ENCODE results near the gene SHB. TPM values are rescaled to one million over a fixed set of nuclear protein-coding genes. Genes with fewer than 3 reads are reported as not detected.

The SHB gene
- total RNA-seq, 2 experiments from 2014 or later, result 0.41 to 1.0 TPM

GRCh38 chr9:38114905-38115304 is 45.9 kb upstream of the SHB start:
- no peaks in the 10 kb centered on the region for H4K20me1 ChIP-seq (ENCODE audit: insufficient read depth, low read length)
- CTCF ChIA-PET (ENCODE audit: unreplicated experiment), result no interaction called here
- no peak for DNase-seq (ENCODE audit: low spot score)
- H3K36me3 ChIP-seq (ENCODE audit: insufficient read depth, low read length), result no peaks in the 10 kb centered on the region
- H2AFZ ChIP-seq (ENCODE audit: low read length), result no peak overlapping the region
- POLR2A ChIA-PET, result interaction anchor here (0.7 kb wide), 1 partner anchor 144 kb away, joined by 3 read pairs; no protein-coding TSS in a partner anchor
- no peaks in the 10 kb centered on the region for H3K4me1 ChIP-seq (ENCODE audit: insufficient read depth, low read length, poor library complexity, severe bottlenecking)
- no peak overlapping the region for H3K27ac ChIP-seq (ENCODE audit: low read depth, low read length, poor library complexity, severe bottlenecking)
- H3K9me2 ChIP-seq (ENCODE audit: insufficient read depth, low read length), result no peaks in the 10 kb centered on the region
- H3K4me2 ChIP-seq (ENCODE audit: low read length), result no peak overlapping the region
- H3K79me2 ChIP-seq (ENCODE audit: insufficient read depth, low read depth, low read length), result no peaks in the 10 kb centered on the region
- TF ChIP-seq EZH2phosphoT487 (IDR thresholded peaks at IDR 0.05; ENCODE audit: borderline replicate concordance, low read depth, low read length), result no peak
- TF ChIP-seq CTCF (conservative IDR thresholded peaks at IDR 0.05; ENCODE audit: low read length), result no peak
- no TSS peak for BruUV-seq (replicated peaks)
- H3K9me3 ChIP-seq (ENCODE audit: low read length), result no peaks in the 10 kb centered on the region
- intact Hi-C loops (cut with micrococcal nuclease; ENCODE audit: unreplicated experiment), result loop anchor here (2.0 kb wide), 1 partner anchor 26 kb away; no protein-coding TSS in a partner anchor
- H3K4me3 ChIP-seq (ENCODE audit: low read depth, low read length, poor library complexity, severe bottlenecking), result no peak overlapping the region

DNA sequence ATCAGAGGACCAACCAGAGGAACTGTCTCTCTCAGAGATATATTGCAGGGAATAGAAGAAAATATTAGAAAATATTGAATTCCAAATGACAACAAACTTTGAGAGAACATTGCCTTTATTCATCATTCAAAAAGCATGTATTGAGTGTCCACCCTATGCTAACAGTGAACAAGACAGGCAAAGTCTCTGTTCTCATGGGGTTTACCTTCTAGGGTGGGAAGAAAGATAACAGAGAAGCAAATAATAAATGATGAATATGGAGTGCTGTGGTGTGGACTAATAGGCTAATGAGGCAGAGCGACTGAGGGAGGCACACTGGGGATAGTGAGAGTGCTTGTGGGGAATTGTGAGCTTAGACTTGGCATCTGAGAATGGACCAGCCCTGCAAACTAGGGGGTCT is 43.4 kb upstream of the SHB start:
- TF ChIP-seq CTCF (conservative IDR thresholded peaks at IDR 0.05; ENCODE audit: low read length) (no peak), EZH2phosphoT487 (IDR thresholded peaks at IDR 0.05; ENCODE audit: borderline replicate concordance, low read depth, low read length) (no peak)
- no peak for DNase-seq (ENCODE audit: low spot score)
- no peaks in the 10 kb centered on the region for H3K4me1 ChIP-seq (ENCODE audit: insufficient read depth, low read length, poor library complexity, severe bottlenecking)
- no peaks in the 10 kb centered on the region for H4K20me1 ChIP-seq (ENCODE audit: insufficient read depth, low read length)
- no peak overlapping the region for H3K4me3 ChIP-seq (ENCODE audit: low read depth, low read length, poor library complexity, severe bottlenecking)
- intact Hi-C loops (cut with micrococcal nuclease; ENCODE audit: unreplicated experiment), result no loop called here
- no peaks in the 10 kb centered on the region for H3K36me3 ChIP-seq (ENCODE audit: insufficient read depth, low read length)
- H2AFZ ChIP-seq (ENCODE audit: low read length), result no peak overlapping the region
- ChIA-PET POLR2A (interaction anchor here (1.6 kb wide), 1 partner anchor 9 kb away, joined by 5 read pairs; no protein-coding TSS in a partner anchor), CTCF (ENCODE audit: unreplicated experiment) (no interaction called here)
- BruUV-seq (replicated peaks), result no TSS peak
- H3K9me3 ChIP-seq (ENCODE audit: low read length), result no peaks in the 10 kb centered on the region
- no peak overlapping the region for H3K27ac ChIP-seq (ENCODE audit: low read depth, low read length, poor library complexity, severe bottlenecking)
- H3K9me2 ChIP-seq (ENCODE audit: insufficient read depth, low read length), result no peaks in the 10 kb centered on the region
- H3K79me2 ChIP-seq (ENCODE audit: insufficient read depth, low read depth, low read length), result no peaks in the 10 kb centered on the region
- no peak overlapping the region for H3K4me2 ChIP-seq (ENCODE audit: low read length)

DNA sequence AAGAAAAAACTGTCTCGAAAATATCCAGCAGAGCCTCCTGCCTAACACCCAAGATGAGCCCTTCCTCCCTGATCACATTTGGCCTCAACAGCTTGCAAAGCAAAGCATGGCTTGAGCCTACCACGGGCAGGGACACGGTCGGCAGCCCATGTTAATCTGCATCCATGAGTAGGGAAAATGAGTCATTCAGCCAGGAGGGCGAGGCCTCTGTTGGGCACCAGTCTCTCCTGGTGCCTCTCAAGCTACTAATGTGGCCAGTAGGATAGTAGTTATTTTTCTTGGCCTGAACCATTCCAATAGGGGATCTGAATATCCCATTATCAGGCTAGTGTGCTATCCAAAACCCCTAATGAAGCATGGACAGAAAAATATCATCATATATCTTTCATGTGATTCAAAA is 43.0 kb upstream of the SHB start:
- no peaks in the 10 kb centered on the region for H4K20me1 ChIP-seq (ENCODE audit: insufficient read depth, low read length)
- H3K9me2 ChIP-seq (ENCODE audit: insufficient read depth, low read length), result no peaks in the 10 kb centered on the region
- CTCF ChIA-PET (ENCODE audit: unreplicated experiment), result no interaction called here
- no peak overlapping the region for H3K4me2 ChIP-seq (ENCODE audit: low read length)
- no peak for DNase-seq (ENCODE audit: low spot score)
- H3K36me3 ChIP-seq (ENCODE audit: insufficient read depth, low read length), result no peaks in the 10 kb centered on the region
- BruUV-seq (replicated peaks), result no TSS peak
- H2AFZ ChIP-seq (ENCODE audit: low read length), result no peak overlapping the region
- POLR2A ChIA-PET, result interaction anchor here (1.6 kb wide), 1 partner anchor 10 kb away, joined by 5 read pairs; no protein-coding TSS in a partner anchor
- H3K9me3 ChIP-seq (ENCODE audit: low read length), result no peaks in the 10 kb centered on the region
- no peak overlapping the region for H3K4me3 ChIP-seq (ENCODE audit: low read depth, low read length, poor library complexity, severe bottlenecking)
- no peaks in the 10 kb centered on the region for H3K4me1 ChIP-seq (ENCODE audit: insufficient read depth, low read length, poor library complexity, severe bottlenecking)
- intact Hi-C loops (cut with micrococcal nuclease; ENCODE audit: unreplicated experiment), result no loop called here
- TF ChIP-seq EZH2phosphoT487 (IDR thresholded peaks at IDR 0.05; ENCODE audit: borderline replicate concordance, low read depth, low read length) (no peak), CTCF (conservative IDR thresholded peaks at IDR 0.05; ENCODE audit: low read length) (no peak)
- no peak overlapping the region for H3K27ac ChIP-seq (ENCODE audit: low read depth, low read length, poor library complexity, severe bottlenecking)
- H3K79me2 ChIP-seq (ENCODE audit: insufficient read depth, low read depth, low read length), result no peaks in the 10 kb centered on the region
